ENCODE data around the gene ULK3. TPM values are rescaled to one million over a fixed set of nuclear protein-coding genes. Genes with fewer than 3 reads are reported as not detected.

The ULK3 gene
- total RNA-seq, 1 donor = 17.3 TPM

DNA sequence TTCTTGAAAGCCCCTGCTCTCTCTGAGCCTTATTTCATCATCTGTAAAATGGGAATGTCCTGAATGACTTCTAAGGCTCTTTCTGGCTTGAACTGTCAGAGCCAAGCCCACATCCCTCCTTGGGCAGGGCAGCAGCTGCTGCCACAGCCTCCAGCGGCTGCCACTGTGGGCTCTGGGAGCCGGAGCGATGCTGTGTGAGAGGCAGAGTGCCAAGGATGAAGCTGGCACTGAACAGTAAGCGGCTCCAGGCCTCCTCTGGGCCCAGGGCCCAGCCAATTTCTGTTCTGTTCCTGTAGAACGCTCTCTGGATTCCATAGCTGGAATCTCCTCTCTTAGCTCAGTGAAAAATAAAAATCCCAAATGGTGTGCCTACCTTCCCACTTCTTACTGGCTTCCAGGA, 12.1 kb downstream of the ULK3 start:
- H3K4me3 ChIP-seq (ENCODE audit: low read depth, low read length) = no peak overlapping the region
- TF ChIP-seq, protein P1, sequence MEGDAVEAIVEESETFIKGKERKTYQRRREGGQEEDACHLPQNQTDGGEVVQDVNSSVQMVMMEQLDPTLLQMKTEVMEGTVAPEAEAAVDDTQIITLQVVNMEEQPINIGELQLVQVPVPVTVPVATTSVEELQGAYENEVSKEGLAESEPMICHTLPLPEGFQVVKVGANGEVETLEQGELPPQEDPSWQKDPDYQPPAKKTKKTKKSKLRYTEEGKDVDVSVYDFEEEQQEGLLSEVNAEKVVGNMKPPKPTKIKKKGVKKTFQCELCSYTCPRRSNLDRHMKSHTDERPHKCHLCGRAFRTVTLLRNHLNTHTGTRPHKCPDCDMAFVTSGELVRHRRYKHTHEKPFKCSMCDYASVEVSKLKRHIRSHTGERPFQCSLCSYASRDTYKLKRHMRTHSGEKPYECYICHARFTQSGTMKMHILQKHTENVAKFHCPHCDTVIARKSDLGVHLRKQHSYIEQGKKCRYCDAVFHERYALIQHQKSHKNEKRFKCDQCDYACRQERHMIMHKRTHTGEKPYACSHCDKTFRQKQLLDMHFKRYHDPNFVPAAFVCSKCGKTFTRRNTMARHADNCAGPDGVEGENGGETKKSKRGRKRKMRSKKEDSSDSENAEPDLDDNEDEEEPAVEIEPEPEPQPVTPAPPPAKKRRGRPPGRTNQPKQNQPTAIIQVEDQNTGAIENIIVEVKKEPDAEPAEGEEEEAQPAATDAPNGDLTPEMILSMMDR (IDR thresholded peaks at IDR 0.05; ENCODE audit: insufficient read depth, low read depth, low read length) = no peak
- DNase-seq (ENCODE audit: low read depth) = no peak

DNA sequence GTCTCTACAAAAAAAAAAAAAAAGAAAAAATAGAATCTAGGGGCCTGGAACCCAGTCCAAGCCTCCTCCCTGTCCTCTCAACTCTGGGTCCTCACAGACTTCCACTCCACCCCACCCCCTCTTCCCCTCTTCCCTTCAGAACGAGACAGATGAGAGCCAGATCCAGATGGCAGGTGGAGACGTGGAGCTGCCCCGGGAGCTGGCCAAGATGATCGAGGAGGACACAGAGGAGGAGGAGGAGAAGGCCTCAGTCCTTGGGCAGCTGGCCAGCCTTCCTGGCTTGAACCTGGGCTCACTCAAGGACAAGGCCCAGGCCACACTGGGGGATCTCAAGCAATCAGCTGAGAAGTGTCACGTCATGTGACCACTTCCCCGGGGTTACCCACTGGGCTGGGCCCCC, 13.0 kb downstream of the ULK3 start:
- TF ChIP-seq, protein P1 (IDR thresholded peaks at IDR 0.05; ENCODE audit: insufficient read depth, low read depth, low read length) = no peak
- no peak for DNase-seq (ENCODE audit: low read depth)
- no peak overlapping the region for H3K4me3 ChIP-seq (ENCODE audit: low read depth, low read length)

DNA sequence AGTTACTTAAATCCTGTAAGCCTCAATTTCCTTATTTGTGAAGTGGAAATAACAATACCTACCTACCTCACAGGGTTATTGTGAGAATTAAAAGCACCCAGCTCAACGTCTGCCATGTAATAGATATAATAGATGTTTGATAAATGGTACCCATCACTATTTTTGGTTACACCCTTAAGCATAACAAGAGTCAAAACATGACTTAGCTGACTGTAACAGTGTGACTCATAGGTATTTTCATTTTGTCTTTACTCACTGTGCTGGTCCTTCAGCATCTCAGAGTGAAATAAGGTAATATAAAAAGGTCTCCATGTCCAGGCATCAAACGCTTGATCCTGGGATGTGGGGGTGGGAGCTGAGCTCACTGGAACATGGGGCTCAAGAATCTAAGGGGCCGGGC, 13.5 kb downstream of the ULK3 start:
- no peak overlapping the region for H3K4me3 ChIP-seq (ENCODE audit: low read depth, low read length)
- TF ChIP-seq, protein P1 (IDR thresholded peaks at IDR 0.05; ENCODE audit: insufficient read depth, low read depth, low read length) = no peak
- no peak for DNase-seq (ENCODE audit: low read depth)

DNA sequence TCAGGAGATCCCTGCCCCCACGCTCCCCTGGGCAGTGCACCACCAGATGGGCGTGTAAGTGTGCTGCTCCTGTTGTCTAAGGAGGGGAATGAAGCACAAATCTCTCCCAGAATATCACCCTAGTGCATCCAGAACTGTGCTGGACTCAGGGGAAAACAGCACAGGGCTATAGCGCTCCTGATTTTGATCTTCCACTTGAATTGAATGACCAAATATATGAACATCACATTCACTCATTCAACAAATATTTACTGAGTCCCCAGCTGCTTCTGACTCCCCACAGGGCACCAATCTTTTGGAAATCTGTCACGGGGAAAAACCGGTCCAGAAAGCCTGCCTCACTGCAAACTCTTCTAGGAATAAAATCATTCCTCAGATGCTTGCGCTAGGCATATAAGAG, 14.1 kb downstream of the ULK3 start:
- TF ChIP-seq, protein P1 (IDR thresholded peaks at IDR 0.05; ENCODE audit: insufficient read depth, low read depth, low read length) = no peak
- no peak for DNase-seq (ENCODE audit: low read depth)
- H3K4me3 ChIP-seq (ENCODE audit: low read depth, low read length) = no peak overlapping the region

DNA sequence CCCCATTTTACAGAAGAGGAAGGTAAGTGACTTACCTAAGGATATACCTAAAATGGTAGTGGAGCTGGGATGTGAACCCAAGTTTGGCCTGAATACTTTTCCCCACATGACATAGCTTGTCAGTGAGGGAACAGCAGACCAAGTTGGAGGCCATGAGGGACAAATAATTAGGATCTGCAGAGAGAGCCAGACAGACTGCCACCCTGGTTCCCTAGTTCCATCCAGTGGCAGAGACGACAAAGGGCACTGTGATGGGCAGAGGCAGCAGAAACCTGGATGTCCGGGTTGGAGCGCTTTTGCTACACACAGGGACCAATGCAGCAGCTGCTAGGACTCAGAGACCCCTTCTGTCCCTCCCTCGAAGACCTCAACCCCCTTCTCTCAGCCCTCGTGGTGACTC, 15.3 kb downstream of the ULK3 start:
- H3K4me3 ChIP-seq (ENCODE audit: low read depth, low read length) = no peak overlapping the region
- no peak for DNase-seq (ENCODE audit: low read depth)
- TF ChIP-seq, protein P1 (IDR thresholded peaks at IDR 0.05; ENCODE audit: insufficient read depth, low read depth, low read length) = no peak

DNA sequence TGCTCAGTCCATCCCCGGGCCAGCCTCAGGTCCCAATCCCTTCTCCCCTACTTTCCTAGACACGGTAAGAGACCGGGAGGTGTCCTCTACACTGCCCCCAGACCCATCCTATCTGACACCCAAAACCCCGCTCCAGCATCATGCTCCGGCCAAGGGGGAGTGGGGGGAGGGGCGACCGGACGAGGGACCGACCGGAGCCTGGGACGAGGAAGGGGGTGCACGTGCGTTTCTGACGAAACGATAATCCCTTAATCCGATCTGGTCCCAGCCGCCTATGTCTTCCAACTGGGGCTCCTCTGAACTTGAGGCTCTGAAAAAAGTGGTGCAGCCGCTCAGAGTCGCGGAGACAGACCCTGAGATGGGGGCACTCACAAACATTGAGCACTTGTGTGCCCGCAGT, 16.0 kb downstream of the ULK3 start:
- DNase-seq (ENCODE audit: low read depth) = no peak
- TF ChIP-seq, protein P1 (IDR thresholded peaks at IDR 0.05; ENCODE audit: insufficient read depth, low read depth, low read length) = no peak
- H3K4me3 ChIP-seq (ENCODE audit: low read depth, low read length) = no peak overlapping the region

DNA sequence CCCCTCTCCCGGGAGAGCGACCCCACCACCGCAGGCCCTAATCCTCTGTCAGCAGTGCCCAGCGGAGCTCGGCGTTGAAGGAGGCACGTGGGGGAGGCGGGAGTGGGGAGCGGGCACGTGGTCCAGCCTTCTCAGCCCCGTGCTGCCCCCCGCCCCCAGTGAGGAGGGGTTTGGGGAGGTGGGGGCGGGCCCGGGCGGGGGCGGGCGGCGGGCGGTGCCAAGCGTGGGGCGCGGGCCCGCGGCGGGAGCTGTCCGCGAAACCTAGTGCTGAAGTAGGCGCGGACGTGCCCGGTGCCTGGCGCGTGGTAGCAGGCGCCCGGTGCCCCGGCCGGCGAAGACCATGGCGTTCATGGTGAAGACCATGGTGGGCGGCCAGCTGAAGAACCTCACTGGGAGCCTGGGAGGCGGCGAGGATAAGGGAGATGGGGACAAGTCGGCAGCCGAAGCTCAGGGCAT, 16.6 kb downstream of the ULK3 start, which contains the start of gene CPLX3:
TSS of gene CPLX3 (plus strand) at position 264 of the 456 bp plus-strand sequence. CDS start at position 341, 77 bp downstream.
- peak; percentile 19 for DNase-seq (ENCODE audit: low read depth)
- no peak within 1 kb of the TSS for H3K4me3 ChIP-seq (ENCODE audit: low read depth, low read length)
- TF ChIP-seq, protein P1 (IDR thresholded peaks at IDR 0.05; ENCODE audit: insufficient read depth, low read depth, low read length) = no peak
